ENCODE results near the gene RALGAPB. TPM values are rescaled to one million over a fixed set of nuclear protein-coding genes. Genes with fewer than 3 reads are reported as not detected.

Gene RALGAPB
- total RNA-seq, 1 experiment from 2014 or later: 24.0 TPM

DNA sequence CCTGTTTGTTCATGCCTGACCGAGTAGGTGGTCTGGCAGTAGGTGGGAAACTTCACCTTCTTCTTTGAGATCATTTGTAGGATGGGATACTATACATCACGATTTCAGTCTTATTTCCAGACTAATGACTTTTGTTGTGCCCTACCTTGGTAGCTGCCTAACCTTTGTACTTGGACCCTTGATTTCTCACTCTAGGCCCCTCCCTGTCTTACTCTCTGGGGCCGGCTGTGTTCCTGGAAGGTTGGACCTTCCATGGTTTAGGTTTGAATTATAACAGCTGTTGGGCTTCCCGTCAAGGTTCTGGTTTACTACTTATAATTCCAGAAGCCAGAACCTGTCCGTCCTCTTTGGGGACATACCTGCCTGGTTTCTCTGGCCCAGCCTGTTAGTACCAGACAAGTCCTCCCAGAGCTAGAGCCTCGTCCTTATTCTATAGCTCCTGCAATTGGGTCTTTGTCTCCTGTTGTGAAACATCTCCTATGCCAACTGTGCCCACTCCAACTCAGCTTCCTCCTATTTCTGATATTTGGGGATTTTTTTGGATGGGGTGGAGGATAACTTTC is 93.5 kb downstream of the RALGAPB start:
- Histone ChIP-seq H3K79me2 (ENCODE audit: insufficient read depth, low read length) (no peaks in the 10 kb centered on the region), H3K27ac (ENCODE audit: low read depth, low read length) (no peak overlapping the region), H3K4me1 (ENCODE audit: control insufficient read depth in 1 of 2, insufficient read depth in 2 of 2, low read length in 2 of 2) (no peaks in the 10 kb centered on the region), H3K36me3 (ENCODE audit: control insufficient read depth in 1 of 2, insufficient read depth in 2 of 2, low read length in 2 of 2) (no peaks in the 10 kb centered on the region; a peak in 2 of 4 replicates), H3K9me3 (ENCODE audit: control insufficient read depth in 1 of 2, insufficient read depth in 1 of 2, low read depth in 1 of 2, low read length in 2 of 2) (no peaks in the 10 kb centered on the region), H3K27me3 (ENCODE audit: insufficient read depth, low read length) (no peaks in the 10 kb centered on the region), H4K20me1 (ENCODE audit: insufficient read depth) (no peaks in the 10 kb centered on the region), H2AFZ (ENCODE audit: low read depth, low read length, poor library complexity, severe bottlenecking) (no peak overlapping the region), H3K9me2 (ENCODE audit: insufficient read depth) (no peaks in the 10 kb centered on the region), H3K4me3 (replicated peaks in 1 of 2; ENCODE audit: low read depth in 1 of 2, low read length in 2 of 2) (no peak overlapping the region), H3K9ac (ENCODE audit: low read length) (no peak overlapping the region), H3K4me2 (ENCODE audit: low read length) (no peak overlapping the region)
- TF ChIP-seq ELF1 (IDR thresholded peaks at IDR 0.05; ENCODE audit: borderline replicate concordance, low read depth): no peak
- TF ChIP-seq, protein P1, sequence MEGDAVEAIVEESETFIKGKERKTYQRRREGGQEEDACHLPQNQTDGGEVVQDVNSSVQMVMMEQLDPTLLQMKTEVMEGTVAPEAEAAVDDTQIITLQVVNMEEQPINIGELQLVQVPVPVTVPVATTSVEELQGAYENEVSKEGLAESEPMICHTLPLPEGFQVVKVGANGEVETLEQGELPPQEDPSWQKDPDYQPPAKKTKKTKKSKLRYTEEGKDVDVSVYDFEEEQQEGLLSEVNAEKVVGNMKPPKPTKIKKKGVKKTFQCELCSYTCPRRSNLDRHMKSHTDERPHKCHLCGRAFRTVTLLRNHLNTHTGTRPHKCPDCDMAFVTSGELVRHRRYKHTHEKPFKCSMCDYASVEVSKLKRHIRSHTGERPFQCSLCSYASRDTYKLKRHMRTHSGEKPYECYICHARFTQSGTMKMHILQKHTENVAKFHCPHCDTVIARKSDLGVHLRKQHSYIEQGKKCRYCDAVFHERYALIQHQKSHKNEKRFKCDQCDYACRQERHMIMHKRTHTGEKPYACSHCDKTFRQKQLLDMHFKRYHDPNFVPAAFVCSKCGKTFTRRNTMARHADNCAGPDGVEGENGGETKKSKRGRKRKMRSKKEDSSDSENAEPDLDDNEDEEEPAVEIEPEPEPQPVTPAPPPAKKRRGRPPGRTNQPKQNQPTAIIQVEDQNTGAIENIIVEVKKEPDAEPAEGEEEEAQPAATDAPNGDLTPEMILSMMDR (IDR thresholded peaks at IDR 0.05 in 2 of 3, conservative IDR thresholded peaks at IDR 0.05 in 1 of 3; ENCODE audit: borderline replicate concordance in 1 of 3, insufficient read depth in 1 of 3, low read depth in 2 of 3, low read length in 2 of 3): no peak
- TF ChIP-seq CEBPB (IDR thresholded peaks at IDR 0.05; ENCODE audit: low read depth): no peak
- TF ChIP-seq SIN3A (IDR thresholded peaks at IDR 0.05; ENCODE audit: low read depth): no peak
- no peak for TF ChIP-seq ZNF274 (IDR thresholded peaks at IDR 0.05; ENCODE audit: low read depth, low read length)
- TF ChIP-seq SRF (IDR thresholded peaks at IDR 0.05; ENCODE audit: low read depth): no peak
- no peak for TF ChIP-seq EZH2 (IDR thresholded peaks at IDR 0.05)
- TF ChIP-seq, protein P2, sequence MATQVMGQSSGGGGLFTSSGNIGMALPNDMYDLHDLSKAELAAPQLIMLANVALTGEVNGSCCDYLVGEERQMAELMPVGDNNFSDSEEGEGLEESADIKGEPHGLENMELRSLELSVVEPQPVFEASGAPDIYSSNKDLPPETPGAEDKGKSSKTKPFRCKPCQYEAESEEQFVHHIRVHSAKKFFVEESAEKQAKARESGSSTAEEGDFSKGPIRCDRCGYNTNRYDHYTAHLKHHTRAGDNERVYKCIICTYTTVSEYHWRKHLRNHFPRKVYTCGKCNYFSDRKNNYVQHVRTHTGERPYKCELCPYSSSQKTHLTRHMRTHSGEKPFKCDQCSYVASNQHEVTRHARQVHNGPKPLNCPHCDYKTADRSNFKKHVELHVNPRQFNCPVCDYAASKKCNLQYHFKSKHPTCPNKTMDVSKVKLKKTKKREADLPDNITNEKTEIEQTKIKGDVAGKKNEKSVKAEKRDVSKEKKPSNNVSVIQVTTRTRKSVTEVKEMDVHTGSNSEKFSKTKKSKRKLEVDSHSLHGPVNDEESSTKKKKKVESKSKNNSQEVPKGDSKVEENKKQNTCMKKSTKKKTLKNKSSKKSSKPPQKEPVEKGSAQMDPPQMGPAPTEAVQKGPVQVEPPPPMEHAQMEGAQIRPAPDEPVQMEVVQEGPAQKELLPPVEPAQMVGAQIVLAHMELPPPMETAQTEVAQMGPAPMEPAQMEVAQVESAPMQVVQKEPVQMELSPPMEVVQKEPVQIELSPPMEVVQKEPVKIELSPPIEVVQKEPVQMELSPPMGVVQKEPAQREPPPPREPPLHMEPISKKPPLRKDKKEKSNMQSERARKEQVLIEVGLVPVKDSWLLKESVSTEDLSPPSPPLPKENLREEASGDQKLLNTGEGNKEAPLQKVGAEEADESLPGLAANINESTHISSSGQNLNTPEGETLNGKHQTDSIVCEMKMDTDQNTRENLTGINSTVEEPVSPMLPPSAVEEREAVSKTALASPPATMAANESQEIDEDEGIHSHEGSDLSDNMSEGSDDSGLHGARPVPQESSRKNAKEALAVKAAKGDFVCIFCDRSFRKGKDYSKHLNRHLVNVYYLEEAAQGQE (IDR thresholded peaks at IDR 0.05; ENCODE audit: low read depth): no peak
- no peak for TF ChIP-seq TCF7L2 (IDR thresholded peaks at IDR 0.05; ENCODE audit: borderline replicate concordance, extremely low read depth, insufficient read depth, insufficient read length)
- TF ChIP-seq, protein P3, sequence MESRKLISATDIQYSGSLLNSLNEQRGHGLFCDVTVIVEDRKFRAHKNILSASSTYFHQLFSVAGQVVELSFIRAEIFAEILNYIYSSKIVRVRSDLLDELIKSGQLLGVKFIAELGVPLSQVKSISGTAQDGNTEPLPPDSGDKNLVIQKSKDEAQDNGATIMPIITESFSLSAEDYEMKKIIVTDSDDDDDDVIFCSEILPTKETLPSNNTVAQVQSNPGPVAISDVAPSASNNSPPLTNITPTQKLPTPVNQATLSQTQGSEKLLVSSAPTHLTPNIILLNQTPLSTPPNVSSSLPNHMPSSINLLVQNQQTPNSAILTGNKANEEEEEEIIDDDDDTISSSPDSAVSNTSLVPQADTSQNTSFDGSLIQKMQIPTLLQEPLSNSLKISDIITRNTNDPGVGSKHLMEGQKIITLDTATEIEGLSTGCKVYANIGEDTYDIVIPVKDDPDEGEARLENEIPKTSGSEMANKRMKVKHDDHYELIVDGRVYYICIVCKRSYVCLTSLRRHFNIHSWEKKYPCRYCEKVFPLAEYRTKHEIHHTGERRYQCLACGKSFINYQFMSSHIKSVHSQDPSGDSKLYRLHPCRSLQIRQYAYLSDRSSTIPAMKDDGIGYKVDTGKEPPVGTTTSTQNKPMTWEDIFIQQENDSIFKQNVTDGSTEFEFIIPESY (IDR thresholded peaks at IDR 0.05; ENCODE audit: extremely low read depth, insufficient replicate concordance, low read length): no peak
- TF ChIP-seq, protein P4, sequence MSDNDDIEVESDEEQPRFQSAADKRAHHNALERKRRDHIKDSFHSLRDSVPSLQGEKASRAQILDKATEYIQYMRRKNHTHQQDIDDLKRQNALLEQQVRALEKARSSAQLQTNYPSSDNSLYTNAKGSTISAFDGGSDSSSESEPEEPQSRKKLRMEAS (IDR thresholded peaks at IDR 0.05): no peak
- no peak for TF ChIP-seq POLR2A (IDR thresholded peaks at IDR 0.05; ENCODE audit: borderline replicate concordance, extremely low read depth, insufficient read depth, insufficient read length)
- TF ChIP-seq RAD21 (IDR thresholded peaks at IDR 0.05; ENCODE audit: low read depth): no peak
- no peak for TF ChIP-seq CBX3 (IDR thresholded peaks at IDR 0.05; ENCODE audit: low read depth)
- no peak for TF ChIP-seq EGR1 (IDR thresholded peaks at IDR 0.05; ENCODE audit: low read depth)
- TF ChIP-seq POLR2AphosphoS5 (IDR thresholded peaks at IDR 0.05; ENCODE audit: low read depth, low read length): no peak
- TF ChIP-seq SP1 (IDR thresholded peaks at IDR 0.05; ENCODE audit: low read depth): no peak
- TF ChIP-seq, protein P5, sequence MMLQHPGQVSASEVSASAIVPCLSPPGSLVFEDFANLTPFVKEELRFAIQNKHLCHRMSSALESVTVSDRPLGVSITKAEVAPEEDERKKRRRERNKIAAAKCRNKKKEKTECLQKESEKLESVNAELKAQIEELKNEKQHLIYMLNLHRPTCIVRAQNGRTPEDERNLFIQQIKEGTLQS (IDR thresholded peaks at IDR 0.05): no peak
- intact Hi-C loops (cut with micrococcal nuclease): no loop called here
- BruUV-seq (replicated peaks): no TSS peak
- DNase-seq (ENCODE audit: low read depth, low spot score) (no peak), ATAC-seq (no peak)
- ChIA-PET POLR2A (no interaction called here), RAD21 (ENCODE audit: low non-redundant PET in 1 of 2, low total read pairs in 2 of 2, uncharacterized antibody in 2 of 2, unreplicated experiment in 2 of 2) (no interaction called here), CTCF (no interaction called here)

All from HCT116 (cell line).